Inferior parietal cortex (tissue), 1 donor: ENCODE measurements around the gene ST8SIA6.
"Not testable (repeated sequence)": the region's sequence is repeated elsewhere in the genome, so short reads cannot be mapped to it uniquely, and the experiment has no call there.

Source experiments
- DNase-seq: peaks from one replicate; pipeline ENCODE4 v3.0.0-alpha.2; 2016; ENCODE audit errors: extremely low spot score

The ST8SIA6 gene, protein sequence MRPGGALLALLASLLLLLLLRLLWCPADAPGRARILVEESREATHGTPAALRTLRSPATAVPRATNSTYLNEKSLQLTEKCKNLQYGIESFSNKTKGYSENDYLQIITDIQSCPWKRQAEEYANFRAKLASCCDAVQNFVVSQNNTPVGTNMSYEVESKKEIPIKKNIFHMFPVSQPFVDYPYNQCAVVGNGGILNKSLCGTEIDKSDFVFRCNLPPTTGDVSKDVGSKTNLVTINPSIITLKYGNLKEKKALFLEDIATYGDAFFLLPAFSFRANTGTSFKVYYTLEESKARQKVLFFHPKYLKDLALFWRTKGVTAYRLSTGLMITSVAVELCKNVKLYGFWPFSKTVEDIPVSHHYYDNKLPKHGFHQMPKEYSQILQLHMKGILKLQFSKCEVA

DNA sequence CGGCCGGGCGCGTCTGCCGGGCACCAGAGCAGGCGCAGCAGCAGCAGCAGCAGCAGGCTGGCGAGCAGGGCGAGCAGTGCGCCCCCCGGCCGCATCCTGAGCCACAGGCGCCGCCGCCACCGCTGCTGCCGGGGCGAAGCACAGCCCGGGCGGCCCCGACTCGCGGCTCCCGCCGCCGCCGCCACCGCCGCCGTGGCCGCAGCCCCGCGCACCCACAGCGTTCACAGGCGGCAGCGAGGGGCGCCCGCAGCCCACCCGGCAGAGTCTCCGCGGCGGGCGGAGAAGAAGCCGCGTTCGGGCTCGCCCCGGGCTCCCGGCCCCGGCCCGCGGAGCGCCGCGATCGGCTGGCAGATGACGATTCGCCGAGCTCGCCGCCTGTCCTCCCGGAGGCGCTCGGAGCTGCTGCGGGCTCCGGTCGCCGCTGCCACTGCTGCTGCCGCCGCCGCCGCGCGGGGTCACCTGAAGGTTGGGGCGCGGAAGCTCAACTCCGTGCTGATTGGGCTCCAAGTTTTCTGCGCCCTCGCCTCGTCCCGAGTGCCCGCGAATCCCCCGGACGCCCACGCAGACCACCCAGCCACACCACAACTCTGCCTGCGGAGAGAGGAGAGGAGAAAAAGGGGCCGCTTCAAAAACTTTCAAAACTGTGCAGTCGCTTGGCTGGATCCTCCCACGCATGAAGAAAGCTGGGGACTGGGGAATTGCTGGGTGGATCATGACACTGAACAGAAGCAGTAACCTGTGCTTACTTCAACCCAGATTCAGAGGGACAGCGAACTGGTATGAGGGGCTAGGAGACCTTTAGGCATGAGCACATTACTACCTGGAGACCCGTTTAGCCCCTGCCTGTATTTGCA, at the start of gene ST8SIA6:
Gene ST8SIA6 (minus strand): TSS at position 435 of the 854 bp plus-strand sequence. CDS start 340 bp downstream, at position 95.
- DNase-seq, result no peak

DNA sequence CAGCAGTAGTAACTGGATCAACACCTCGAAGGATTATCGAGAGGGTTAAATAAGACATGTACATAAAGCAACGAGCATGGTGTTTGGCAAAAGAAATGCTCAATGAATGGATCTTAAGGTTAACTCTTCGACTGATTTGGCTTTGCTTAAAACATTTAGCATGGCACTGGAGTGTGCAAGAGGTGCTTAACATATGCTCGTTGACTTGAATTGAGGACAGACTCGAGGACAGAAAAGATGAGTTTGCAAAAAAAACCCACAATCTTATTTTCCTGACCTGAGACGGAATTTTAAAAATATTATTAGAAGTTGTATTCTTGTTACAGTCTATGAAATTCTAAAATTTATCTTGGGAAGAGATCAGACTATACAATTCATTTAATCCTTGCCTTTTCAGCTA, 49.4 kb upstream of the ST8SIA6 start:
- no peak for DNase-seq

DNA sequence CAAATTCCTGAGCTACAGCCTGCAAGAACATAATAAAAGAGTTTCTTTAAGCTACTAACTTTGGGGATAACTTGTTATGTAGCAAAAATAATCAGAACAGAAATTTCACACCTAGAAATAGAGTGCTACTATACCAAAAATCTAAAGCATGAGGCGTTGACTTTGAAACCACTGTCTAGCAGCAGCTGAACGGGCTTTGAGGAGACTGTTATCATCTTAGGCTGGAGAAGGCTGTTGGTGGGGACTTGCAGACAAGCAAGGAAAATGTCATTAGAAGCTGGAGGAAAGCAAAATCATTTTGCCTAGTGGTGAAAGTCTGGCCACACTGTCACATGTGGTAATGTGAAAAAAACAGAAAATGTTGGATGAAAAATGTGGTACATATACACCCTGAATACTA, 48.4 kb upstream of the ST8SIA6 start:
- DNase-seq, result no peak

DNA sequence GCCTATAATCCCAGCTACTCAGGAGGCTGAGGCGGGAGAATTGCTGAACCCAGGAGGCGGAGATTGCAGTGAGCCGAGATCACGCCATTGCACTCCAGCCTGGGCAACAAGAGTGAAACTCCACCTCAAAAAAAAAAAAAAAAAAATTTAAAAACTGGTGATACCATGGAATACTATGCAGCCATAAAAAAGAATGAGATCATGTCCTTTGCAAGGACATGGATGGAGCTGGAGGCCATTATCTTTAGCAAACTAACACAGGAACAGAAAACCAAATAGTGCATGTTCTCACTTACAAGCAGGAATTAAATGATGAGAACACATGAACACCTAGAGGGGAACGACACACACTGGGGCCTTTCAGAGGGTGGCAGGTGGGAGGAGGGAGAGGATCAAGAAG, 44.6 kb upstream of the ST8SIA6 start:
- DNase-seq, result not testable (repeated sequence)

DNA sequence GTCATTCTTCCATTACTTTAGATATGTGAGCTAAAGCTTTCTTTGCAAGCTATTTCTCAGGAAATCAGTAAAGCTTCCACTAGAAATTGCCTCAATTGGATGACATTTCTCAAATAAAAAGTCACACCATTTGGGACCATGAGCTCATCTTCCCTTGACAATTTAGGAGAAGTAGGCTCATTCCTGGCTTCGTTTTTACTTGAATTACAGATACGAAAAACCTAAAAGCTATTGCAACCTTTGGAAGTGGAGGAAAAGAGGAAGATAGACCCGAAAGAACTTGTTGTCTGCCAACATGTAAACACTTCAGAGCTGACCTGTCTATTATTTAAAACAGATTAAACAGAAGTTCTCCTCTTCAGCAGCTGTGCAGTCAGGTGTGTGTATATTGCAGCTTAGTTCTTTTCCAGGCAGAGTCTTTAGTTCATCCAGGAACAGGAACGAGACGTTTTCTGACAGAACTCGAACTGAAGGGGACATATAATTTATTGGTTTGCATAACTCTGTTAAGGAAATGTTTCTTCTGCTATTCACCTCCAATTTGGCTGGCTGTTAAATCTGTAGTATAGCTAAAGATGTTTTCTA, 43.1 kb upstream of the ST8SIA6 start:
- no peak for DNase-seq

DNA sequence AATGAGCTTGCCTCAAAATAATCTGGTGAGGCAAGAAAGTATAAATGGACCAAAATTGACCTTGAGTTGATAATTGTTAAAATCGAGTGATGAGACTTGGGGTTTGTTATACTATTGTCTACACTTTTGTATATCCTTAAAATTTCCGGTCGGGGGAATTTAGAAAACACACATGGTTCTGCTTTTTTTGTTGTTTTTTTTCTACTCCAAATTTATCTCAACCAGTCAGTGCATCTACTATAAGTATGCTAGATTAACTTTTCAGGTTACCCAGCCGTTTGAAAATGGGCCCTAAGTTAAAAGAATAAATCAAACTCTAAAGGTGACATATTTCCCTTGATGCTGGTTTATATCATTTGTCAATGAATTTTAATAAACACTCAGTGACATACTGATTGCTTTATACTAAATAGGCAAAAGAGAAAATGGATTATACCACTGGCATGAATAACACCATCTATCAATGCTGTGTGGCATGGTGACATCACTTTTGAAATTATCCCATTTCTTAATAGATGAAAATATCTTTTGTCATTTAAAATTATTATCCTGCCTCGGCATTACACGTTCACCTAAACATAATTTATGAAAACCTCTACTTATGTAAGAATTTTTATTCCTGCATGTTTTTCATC, 40.3 kb upstream of the ST8SIA6 start:
- DNase-seq, result no peak

DNA sequence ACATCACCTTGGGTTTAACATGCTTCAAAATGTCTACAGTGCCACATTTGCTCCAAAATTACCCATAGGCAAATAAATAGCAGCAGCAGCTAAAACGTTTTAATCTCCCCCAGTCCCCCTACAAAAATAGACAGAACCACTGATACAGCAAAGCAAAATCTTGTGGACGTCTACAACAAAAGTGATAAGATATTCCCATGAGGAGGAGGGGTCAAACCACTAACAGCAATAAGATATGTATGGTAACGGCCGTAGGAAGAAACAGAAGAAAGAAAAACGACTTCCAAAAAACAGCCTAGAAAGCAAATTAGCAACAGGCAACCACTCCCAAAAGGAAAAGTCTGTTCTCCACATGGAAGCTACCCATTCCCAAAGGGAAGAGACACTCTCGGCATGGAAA, 34.5 kb upstream of the ST8SIA6 start:
- DNase-seq, result no peak

DNA sequence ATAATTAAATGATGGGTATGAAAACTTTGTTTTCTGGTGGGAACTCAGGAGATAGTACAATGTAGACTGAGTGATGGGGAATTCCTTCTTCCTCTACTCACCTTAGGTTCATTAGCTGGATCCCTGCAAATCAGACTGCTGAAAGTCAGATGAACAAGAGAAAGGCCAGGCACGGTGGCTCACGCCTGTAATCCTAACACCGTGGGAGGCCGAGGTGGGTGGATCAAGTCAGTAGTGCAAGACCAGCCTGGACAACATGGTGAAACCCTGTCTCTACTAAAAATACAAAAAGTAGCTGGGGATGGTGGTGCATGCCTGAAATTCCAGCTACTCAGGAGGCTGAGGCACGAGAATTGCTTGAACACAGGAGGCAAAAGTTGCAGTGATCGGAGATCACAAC, 28.7 kb upstream of the ST8SIA6 start:
- DNase-seq, result no peak

DNA sequence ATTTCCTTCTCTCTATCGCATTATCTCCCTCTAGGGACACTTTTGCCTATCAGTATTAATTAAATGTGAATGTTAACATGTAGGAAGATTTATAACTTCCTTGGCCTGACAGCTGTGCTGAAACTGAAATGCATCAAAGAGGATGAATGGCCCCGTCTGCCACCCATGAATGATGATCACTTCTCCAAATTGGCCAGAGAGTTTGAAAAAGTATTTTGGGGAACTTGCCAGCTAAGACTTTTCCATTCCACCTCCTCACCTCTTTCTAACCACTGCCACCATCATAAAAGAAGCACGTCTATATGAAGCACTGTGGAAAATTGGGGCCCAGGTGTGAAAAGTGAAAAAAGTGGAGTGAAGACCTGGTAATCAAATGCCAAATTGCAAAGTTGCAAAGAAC, 25.4 kb upstream of the ST8SIA6 start:
- no peak for DNase-seq

DNA sequence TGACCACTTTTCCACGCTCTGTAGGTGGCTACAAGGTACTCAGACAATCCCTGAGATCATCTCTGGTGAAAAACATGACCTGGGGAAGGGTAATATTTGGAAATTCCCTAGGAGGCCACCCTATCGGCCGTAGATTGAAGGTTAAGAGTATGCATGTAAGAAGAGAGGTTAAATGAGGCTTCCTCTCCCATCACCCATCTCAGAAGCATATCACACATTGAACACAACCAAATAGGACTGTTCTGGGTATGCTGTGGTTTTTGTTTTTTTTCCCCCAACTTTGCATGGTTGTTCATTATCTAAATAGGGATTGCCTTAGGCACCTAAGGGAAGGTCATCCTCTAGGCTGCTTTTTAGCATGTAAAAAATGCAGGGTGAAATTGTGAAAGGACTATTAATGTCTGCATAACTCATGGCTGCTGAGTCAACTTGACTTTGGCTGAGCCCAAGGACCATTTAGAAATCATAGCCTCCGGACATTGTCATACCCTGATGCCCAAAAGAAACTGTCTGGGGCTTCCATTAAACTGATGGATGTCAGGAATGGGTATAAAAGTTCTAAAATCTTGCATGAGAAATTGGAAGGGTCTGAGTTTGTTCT, 24.7 kb upstream of the ST8SIA6 start:
- DNase-seq, result no peak

DNA sequence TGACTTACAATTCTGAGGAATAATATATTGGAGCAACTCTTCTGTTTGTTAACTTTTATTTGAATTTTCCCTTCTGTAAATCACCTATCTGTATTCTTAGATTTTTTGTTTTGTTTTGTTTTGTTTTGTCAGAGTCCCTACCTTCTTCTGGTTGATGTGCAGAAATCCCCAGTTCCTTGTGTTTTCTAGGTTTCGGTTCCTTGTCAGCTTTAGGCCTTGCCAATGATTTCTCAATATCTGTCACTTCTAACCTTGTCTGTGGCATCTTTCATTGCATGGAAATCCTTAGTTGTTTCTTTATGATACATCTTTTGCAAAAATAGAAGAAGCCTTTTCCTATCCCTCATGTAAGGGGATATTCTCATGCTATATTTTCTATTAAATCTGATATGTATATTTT, 21.7 kb upstream of the ST8SIA6 start:
- no peak for DNase-seq

DNA sequence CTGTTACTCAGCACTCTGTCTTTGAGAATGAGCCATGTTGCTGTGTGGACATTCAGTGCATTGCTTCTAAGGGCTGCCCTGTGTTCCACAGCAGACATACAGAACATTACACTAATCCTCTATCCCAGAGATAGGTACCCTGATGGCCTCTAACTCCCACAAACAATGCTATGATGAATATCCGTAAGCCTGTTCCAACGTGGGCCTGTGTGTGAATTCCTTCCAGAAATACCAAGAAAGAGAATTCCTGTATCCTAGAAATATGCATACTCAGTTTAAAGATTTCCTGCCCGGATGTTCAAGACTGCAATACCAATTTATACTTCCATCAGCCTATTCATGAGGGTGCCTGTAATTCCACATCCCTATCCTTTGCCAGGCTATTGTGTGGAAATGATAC, 21.3 kb upstream of the ST8SIA6 start:
- no peak for DNase-seq

DNA sequence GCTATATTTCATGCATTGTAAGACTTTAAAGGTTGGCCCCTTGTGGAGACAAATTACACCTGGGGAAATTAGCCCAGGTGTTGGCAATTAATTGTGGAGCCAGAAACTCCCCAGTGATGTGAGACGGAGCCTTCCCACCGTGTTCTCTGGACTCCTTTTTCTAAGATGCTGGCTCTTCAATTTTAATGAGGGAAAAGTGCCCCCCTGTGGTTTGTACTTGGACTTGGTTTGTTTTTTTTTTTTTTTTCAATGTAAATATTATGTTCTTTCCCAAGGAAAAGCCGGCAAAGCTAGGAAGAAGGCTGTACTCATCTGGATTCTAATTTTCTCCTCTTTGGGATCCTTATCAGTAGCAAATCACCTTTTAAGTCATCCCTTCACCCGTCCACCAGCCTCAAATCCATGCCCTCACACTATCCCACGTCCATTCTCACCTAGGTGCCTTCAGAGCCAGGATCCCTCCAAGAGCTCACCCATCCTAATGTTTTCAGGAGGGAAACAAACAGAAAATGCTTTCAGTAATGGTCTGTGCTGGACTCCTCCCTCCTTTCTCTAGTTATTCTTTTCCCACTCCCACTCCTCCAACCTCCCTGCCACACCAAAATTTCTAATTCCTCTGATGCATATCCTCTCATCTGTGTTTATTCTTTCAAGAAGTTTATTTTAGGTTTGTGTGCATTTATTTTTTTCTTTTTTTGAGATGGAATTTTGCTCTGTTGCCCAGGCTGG, 20.4 kb upstream of the ST8SIA6 start:
- DNase-seq, result no peak

DNA sequence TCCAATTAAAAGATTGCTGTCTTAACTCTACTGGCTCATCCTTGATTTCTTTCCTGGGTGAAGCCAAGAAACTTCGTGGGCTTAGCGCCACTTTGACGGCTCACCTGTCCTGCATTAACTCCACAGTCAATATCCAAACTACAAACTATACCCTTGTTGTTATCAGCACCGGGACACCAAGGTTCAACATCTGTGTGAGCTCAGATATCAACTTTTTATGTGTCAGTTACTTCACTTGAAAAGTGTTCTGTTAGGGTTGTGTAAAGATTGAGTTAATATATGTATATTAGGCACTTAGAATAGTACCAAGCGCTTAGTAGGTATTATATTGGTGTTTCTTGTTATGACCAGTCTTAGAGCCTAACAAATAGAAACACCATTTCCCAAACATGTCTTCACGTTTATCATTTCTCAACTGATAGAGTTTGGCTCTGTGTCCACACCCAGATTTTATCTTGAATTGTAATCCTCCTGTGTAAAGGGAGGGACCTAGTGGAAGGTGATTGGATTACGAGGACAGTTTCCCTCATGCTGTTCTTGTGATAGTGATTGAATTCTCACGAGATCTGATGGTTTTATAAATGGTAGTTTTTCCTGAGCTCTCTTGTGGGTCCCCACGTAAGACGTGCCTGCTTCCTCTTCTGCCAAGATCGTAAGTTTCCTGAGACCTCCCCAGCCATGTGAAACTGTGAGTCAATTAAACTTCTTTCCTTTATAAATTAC, 19.0 kb upstream of the ST8SIA6 start:
- no peak for DNase-seq

DNA sequence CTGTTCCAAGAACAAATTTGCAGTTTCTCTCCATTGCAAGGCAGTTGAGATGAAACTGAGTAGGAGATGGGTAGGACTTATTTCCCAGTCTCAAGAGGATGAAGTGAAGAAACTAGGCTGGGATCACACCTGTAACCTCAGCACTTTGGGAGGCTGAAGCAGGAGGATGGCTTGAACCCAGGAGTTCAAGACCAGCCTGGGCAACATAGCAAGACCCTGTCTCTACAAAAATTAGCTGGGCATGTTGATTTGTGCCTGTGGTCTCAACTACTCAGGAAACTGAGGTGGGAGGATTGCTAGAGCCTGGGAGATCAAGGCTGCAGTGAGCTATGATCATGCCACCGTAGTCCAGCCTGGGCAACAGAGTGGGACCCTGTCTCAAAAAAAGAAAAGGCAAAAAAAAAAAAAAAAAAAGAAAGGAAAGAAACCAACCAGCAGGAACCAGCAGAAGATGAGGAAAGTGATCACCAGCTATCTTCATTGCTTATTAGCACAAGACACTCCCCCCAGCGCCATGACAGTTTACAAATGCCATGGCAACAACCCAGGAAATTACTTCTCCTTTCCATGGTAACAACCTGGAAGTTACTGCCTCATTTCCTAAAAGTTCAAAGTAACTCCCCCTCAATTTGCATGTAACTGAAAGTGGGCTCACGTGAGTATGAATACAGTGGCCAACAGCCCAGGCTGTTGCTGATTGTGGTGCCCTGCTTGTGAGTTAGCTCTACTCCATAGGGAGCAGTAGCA, 18.3 kb upstream of the ST8SIA6 start:
- no peak for DNase-seq

DNA sequence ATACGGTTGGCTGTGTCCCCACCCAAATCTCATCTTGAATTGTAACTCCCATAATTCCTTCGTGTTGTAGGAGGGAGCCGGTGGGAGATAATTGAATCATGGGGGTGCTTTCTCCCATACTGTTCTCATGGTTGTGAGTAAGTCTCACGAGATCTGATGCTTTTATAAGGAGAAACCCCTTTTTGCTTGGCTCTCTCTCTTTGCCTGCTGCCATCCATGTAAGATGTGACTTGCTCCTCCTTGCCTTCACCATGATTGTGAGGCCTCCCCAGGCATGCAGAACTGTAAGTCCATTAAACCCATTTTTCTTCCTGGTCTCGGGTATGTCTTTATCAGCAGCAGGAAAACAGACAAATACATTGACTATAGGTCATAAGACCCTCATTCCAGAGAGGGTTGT, 15.9 kb upstream of the ST8SIA6 start:
- no peak for DNase-seq

DNA sequence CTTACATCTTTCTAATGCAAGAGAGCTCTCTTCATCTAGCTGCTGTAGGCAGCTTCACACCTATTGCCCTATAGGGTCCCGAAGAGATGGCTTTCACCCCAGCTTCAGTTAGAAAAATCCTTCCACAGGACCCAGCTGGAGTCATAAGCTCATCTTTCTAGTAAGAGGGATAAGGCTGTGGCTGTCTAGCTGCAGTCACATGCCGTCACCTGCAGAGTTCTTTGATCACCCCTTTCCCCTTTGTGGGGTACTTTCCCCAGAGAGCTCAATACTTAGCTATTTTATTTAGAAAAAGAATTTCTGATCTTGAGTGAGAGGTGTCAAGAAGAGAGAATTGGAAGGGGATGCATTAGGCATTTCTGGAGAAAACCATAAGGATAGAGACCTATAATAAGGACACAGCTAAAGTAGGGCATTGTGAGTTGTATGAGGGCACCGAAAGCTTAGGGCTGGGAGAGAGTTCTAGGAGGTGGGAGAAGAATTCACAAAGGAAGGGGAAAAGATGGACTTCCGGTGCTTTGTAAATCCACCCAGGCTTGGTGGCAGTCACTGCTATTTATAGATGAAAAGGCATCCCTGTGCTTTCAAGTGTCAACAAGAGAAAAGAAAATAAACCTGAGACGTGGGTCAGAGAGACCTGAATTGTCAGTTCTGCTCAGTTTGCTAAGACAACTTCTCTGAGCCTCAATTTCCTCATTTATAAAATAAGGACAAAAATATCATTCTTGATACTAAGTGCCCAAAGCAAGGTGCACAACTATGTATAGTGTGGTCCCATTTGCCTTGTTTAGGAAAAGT, 11.1 kb upstream of the ST8SIA6 start:
- DNase-seq, result no peak

DNA sequence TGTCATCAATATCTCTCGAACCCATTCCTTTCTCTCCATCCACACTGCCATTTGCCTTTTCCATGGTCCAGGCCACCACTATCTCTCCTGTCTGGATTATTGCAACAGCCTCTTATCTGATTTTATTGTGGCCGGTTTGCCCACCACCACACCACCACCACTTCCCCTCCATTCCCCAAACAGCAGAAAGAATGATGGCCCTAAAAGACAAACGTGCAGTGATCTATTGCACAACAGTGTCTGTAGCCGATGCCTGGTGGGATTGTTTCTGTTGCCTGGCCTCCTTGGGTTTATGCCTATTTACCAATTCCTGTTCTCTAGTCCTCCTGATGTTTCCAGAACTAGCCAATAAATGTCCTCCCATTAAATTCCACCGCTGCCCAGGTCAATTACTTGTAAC, 10.2 kb upstream of the ST8SIA6 start:
- DNase-seq, result no peak

DNA sequence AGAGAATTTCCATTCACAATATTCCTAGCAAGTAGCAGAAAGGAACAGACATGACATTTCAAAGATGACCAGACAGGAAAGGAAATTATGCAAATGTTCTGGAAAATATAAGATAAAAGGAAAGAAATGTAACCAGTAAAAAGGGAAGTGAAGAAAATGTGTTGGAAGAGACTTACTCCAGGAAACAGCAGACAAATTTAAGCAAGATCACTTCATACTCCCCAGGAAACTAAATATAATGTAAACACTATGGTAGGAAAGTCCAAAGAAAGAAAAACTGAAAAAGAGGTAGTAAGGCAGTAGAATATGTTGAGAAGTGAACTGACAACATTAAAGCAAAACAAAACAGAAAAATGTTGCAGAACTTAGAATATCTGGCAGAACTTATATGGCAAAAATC, 6.4 kb upstream of the ST8SIA6 start:
- DNase-seq, result no peak
